Dermis blood vessel endothelial cell (primary cell): ENCODE measurements around the gene RASSF10. TPM values are rescaled to one million over a fixed set of nuclear protein-coding genes. Genes with fewer than 3 reads are reported as not detected.
"Not testable (repeated sequence)": the region's sequence is repeated elsewhere in the genome, so short reads cannot be mapped to it uniquely, and the experiment has no call there.

Source experiments
- DNase-seq: peaks from one replicate; pipeline ENCODE4 v3.0.0; 2010
- total RNA-seq: library from RNA; depleted of rRNA; stranded (reverse); fragments of >200 nt; gene quantifications from 2 replicates; pipeline ENCODE4 v1.2.3, GENCODE V29; 2014

The RASSF10 gene
- total RNA-seq, 1 donor from 2014 or later, result 1.4 TPM

DNA sequence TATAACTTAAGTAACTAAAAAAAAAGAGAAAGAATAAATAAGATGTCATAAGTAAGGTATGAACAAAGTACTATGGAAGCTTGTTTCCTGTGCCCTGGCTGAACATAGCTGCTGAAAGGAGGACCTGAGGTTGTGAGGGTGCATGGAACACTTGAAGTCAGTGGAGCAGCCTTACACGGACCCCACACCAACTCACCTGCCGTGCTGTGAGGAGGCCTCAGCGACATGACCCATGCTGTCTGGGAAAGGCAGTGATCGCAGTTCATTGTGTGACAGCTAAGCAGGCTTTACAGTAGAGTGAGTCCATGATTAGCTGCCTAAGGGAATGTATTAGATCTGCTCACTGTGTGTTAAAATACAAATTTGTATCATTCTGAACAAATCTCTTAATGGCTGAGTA, 17.6 kb downstream of the RASSF10 start:
- DNase-seq, result no peak

DNA sequence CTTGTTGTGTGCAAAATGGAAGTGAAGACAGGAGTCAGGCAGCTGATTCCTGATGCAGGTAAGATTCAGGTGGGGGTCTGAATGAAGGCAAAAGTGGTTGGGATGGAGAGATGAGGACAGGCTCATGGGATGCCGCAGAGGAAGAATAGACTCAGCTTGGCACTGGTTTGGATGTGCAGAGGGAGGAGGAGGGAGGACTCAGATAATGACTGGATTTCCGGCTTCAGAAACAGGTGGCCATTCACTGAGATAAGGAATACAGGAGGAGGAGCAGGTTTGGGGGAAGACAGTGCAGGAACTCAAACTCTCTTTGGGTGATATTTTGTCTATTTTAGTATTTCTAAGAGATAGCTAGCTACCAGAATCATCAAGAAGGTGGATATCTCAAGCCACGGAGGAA, 19.2 kb downstream of the RASSF10 start:
- no peak for DNase-seq

DNA sequence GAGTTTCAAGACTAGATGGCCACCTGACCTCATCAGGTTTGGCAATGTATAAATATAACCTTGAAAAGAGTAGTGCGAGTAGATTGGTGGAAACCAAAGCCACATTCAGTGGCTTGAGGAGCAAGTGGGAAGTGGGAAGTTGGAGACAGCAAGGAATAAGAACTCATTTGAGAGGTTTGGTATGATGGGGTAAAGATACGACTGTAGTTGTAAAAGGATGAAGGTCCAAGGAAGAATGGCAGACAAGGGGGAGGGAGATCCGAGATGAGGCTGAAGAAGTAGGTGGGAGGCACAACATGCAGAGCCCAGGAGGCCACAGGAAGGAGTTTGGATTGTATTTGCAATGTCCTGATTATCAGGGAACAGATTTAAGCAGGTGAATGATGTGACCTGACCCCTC, 20.8 kb downstream of the RASSF10 start:
- no peak for DNase-seq

DNA sequence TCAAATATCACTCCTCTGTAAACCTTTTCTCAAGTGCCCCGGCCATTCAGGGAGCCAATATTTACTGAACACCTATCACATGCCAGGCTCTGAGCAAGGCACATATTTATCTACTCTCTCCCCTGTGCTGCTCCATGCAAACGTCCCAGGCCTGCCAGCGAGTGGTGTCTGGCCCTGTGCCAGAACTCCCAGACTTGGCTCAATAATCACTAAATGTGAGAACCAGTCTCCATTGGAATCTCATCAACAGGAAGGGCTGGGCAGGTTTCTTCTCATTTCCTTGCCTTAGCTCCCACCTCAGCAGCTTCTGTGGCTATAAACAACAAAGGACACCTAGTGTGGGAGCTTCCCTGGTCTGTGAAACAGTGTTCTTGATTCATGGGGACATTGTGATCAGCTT, 21.7 kb downstream of the RASSF10 start:
- DNase-seq, result peak; percentile 46

DNA sequence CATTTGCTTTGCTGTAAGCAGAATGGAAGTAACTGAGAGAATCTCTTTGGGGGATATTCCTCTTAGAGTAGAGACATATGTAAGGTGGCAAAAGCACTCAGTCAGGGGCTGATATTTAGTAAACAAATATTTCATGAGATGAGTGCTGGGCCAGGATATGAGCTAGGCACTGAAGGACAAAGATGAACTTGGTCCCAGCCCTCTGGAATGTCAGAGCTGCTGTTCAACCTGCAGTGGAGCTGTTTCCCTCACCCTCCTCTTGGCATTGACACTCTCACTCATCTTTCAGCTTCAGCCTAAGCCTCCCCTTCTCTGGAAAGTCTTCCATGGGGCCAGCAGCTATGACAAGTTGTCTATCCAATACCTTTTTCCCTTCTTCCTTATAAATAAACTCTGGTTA, 22.2 kb downstream of the RASSF10 start:
- no peak for DNase-seq

DNA sequence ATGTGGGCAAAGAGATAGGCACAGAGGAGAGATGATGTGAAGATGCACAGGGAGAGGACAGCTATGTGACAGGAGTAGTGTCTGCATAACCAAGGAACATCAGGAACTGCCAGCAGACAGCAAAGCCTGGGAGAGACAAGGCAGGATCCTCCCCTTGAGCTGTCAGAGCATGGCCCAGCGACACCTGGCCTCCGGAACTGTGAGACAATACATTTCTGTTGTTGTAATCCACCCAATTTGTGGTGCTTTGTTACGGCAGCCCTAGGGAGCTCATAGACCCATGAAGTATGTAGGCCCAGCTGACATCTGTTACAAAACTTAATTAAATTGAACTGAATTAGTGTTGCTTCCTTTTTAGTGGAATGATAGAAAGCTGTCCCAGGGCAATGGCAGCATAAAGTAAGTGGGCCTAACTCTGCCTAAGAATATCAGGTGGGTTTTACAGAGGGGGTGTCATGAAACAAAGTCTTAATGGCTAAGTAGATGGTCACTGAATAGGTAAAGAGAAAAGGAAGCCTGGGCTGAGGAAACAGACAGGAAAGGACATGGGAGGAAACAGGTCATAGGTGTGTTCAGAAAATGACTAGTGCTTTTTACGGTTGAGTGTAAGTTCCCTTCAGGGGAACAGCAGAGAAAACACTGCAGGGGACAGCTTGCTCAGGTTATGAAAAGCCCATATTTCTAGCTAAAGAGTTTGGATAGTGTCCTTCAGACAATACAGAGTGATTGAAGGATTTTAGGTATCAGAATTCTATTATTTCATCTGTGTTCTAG, 24.8 kb downstream of the RASSF10 start:
- no peak for DNase-seq

DNA sequence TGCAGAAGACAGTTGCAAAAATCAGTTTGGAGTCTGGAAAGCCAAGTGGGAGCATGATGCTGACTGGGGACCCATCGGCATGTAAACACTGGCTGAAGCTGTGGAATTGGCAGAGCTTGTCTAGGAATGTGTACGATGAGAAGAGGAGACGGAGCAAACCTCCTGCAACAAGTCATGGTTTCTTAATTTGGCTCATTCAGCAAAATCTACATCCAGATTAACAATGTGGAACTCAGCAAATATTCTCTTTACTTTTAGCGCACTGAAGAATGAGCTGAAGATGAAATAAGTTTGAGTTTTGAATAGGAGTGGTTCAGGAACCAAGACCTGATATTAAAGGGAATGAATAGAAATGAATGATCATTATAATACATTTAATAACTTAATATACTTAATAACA, 26.6 kb downstream of the RASSF10 start:
- DNase-seq, result no peak

DNA sequence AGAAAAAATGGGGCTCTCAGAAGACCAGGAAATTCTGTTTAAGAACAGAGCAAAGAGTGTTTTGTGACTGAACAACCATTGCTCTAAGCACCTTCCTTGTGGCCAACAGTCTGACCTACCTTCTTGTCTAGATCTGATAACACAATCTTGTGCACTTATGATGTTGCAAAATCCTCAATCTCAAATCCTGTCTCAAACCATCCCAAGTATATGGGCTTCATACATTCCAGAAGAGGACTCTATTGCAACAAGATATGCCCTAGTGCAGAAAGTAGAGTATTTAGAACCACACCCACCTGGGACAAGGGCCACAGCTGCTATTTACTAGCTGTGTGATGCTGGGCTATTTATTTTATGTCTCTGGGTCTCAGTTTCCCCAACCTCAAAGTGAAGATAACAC, 27.1 kb downstream of the RASSF10 start:
- DNase-seq, result no peak

DNA sequence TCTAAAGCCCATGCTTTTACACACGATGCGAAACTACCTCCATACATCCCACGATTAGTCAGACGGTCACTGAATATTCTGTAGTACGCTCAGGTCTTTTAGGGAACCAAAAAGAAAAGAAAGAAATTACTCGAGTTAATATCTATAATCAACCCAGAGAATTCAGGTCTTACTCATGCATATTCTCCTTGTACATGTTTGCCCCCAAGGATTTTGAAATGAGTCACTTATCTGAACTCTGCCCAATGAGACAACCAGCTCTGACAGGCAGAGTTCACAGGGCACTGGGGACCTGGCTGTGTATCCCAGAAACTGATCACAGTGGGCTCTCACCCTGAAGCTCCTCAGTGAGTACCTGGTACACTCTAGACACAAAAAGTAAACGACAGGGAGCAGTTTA, 29.2 kb downstream of the RASSF10 start:
- no peak for DNase-seq

DNA sequence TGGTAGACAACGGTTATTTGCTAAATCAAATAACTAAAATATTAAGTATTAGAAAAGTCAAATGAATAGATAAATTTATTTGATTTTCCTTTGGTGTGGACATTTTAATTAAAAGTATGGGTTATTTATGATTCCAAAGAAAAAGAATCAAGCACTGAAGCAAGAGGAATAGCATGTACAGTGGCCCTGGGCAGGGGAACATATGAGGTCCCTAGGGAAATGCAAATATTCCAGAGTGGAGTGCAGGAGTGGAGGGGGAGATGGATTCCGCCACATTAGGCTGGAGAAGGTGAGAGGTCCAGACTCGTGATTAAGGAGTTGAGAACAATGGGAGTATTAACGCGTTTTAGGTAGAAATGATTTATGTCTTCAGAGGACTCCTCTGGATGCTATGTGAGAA, 30.0 kb downstream of the RASSF10 start:
- no peak for DNase-seq

DNA sequence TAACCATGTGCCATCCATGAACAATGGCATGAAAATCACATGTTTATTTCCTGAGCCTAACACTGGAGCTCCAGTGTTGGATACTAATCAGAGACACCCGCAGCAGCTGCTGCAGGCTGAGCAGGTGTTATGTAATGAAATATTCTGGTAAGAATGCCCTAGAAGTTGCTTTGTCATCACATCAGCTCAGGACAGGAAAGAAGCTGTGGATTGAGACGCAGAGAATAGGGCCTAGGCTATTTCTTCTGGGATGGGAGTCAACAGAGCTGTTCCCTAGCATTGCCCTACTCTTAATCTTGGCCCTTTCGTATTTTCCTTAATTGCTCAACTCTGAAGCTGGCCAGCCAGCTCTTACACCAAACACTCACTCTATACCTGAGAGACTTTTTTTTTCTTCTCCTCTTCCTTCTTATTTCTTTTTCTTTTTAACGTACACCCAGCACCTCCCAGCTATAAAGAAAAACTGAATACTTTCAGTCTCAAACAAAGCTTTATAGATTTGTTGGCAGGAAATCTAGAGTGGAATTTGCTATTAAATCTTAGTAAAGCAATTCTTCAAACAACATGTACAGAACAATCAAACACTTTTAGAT, 31.9 kb downstream of the RASSF10 start:
- DNase-seq, result no peak

DNA sequence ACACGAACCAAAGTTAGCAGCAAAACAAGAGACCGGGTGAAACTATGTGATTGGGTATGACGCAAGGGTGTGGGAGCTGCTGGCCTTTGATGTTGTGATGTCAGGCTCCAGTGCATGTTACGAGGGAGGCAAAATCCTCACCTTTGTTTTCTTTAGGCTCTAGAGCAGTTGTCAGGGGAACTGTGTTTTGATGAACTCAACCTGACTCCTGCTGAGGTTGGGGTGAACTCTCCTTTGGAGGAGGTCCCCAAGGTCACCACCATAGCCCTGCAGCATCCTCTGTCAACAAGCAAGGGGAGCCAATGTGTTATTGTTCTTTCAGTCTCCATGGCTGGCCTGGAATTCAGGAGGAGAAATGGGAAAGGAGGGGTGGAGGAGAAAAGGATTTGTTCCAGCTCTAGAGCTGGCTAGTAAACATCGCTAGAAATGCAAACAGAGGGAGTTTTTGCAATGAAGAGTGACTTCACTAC, 33.8 kb downstream of the RASSF10 start:
- no peak for DNase-seq

DNA sequence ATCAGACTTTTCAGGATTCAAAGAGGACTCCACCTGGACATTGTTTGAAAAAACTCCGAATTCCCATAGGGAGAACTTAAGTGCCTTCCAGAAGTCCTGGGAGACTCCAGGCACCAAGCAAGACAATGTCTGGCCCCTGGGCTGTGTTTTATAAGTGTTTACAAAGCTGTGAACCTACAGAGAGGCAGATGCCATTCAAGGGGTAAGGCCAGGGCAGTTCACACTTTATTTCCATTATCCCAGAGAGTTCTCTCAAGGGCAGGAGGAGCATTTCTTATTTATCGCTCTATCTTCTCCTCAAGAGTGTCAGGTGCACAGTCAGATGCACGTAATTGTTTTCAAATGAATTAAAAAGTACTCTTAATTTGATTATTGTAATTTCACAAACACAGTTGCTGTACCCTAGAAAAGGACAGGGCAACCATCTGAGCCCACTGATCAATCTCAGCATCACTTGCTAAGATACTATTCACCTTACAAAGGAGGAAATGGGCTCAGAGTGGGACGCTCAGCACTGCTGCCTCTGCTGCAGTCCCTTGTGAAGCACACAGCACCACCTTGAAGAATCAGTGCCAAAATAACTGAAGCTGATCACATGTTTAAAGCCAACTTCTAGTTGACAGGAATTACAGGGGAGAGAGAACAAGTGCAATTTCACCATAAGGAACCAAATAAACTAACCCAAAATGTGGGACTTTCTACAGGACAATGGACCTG, 35.0 kb downstream of the RASSF10 start:
- no peak for DNase-seq

DNA sequence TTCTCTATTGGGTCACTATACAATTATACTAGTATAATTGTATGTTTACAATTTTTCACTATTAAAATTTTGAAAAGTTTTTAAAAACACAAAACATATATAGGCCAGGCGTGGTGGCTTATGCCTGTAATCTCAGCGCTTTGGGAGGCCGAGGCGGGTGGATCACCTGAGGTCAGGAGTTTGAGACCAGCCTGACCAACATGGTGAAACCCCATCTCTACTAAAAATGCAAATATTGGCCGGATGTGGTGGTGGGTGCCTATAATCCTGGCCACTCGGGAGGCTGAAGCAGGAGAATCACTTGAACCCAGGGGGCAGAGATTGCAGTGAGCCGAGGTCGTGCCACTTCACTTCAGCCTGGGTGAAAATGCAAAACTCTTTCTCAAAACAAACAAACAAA, 36.0 kb downstream of the RASSF10 start:
- not testable (repeated sequence) for DNase-seq

DNA sequence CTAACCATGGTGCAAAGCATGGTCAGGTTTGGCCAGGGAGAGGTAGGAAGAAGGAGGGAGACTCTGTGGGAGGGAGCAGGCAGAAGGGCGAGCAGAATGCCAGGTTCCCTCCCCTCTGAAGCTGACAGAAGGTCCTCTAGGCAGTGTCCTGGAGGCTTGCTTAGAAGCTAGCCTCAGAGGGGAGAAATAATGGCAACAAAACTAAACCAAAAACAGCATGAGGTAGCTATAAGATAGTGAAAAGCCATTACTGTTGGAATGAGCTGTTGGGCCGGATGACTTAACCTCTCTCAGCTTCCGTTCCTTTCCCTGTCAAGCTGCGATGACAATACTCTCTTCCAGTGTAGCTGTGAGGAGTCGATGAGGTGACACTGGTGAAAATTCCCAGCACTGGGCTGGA, 36.6 kb downstream of the RASSF10 start:
- DNase-seq, result no peak

DNA sequence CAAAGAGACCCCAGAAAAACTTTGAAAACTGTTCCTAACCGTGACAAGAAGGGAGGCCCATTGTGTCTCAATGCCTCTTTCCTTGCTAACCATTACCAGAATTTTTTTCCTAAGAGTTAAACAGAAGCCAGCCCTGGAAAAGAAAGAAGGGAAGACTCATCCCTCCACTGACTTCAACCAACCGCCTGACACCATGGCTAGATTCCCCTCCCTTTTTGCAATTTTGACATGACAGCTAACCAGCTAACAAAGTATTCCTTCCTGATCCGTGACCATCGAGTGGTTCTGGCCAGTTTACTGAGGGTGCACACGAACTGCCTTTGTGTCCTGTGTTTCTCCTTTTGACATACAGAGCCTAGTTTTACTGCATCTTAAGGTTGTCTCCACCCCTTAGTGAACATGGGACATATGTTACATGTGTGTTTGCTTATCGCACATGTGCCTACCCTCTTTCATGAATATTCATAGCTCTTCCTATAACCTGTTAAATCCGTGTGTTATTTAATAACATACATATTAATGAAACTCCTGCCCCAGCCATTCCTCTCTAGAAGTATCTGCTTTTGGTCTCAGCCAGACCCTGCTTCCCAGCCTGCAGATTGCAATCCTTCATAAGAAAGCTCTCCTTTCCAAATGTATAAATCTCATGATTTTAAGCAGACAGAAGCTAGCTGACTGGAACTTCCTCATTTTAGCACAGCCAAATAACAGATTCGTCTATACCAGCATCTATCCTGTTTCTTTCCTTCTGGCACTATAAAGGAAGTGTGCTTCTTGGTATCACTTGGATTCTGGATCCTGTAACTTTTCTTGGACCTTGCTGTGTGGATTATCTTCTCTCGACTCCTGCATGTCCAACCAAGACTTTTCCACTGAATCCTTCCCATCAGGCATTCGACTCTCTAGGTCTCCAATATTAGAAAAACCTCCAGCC, 37.8 kb downstream of the RASSF10 start:
- no peak for DNase-seq

DNA sequence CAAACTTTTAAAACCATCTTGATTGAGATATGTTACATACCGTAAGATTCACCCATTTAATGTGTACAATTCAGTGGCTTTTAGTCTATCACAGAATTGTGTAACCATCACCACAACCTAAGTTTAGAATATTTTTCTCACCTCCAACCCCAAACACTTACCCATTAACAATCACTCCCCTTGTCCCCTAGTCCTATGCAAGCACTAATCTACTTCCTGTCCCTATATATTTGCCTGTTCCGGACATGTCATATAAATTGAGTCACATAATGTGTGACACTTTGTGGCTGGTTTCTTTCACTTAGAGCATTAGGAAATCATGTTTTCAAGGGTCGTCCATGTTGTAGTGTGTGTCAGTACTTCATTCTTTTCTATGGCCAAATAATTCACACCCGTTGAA, 38.8 kb downstream of the RASSF10 start:
- DNase-seq, result no peak

DNA sequence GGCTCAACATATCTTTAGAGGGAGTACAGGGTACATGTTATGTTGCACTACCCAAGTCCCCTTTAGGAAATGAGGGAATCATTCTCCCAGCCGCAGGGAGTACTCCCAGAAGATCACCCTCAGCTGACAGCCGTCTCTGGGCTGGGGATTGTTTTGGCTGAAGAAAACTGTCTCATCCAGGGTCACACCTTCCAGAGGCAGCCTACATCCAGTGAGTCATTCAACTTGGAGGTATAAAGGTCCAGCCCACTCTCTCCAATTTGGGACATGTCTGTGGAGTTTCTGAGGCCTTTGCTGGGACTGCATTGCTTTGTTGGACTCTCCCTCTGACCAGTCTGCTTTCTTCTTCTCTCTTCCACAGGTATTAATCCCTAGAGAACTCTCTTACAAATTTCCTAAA, 42.1 kb downstream of the RASSF10 start:
- no peak for DNase-seq

DNA sequence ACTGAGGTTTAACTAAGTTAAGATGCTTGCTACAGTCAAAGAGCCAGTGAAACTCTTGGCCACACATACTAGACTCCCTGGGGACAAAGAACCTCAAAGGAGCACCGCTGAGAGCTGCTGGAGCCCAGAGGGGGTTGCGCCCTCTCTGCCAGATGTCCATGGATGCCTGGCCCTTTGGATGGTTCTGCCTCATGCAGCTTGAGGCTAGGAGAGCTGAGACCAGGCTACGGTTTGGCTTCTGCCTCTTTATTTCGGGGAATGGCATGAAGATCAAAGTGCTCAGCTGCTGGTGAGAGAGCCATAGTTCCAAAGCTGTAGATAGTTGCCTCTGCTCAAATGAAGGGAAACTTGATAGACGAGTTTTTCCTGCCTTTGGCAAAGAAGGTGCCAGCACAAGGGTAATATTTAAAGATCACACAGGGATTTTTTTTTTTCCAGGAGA, 43.0 kb downstream of the RASSF10 start:
- DNase-seq, result no peak

DNA sequence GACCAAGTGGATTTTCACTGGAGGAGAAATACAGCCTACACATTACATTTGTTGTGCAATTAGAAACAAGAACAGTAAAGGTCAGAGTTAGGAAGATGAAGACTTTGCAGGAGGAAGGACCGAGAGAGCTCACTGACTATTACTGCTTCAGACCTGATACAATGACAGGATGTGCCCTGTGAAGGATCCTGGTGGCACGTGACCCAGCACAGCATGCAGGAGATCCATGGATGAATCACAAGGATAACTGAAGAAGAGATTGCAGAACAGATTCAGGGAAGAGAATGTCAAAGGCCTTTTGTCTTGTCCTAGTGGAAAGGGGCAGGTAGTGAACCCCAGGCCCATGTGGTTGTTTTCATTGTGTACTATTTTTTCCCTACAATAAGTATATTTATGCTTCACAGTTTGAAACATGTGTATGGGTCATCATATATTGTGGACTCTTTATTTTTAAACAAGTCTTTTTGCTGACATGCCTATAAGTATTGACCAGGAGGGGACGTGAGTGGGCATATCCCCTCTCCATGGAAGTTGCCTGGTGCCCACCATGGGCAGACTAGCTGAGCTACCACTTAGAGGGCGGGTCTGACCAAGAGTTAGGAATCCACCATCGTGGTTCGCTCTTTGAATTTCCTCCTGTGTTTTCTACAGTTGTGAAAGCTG, 44.3 kb downstream of the RASSF10 start:
- peak; percentile 43 for DNase-seq

DNA sequence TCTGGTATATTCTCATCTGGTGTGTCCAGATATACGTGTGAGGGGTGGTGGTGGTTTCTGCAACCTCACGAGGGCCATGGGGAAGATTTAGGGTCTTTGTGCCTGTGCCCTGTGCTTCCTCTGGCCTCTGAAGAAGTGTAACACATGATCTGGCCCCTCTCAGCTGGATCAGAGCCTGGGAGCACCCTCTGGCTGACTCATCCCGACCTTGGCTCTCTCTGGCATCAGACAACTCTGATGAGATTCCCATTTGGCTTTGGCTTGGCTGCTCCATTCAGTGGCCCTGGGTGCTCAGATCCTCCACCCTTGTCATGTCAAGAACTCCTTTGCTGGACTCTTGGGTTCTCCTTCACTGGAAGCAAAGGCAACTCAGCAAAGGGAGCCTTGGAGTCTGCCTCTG, 45.2 kb downstream of the RASSF10 start:
- DNase-seq, result no peak

DNA sequence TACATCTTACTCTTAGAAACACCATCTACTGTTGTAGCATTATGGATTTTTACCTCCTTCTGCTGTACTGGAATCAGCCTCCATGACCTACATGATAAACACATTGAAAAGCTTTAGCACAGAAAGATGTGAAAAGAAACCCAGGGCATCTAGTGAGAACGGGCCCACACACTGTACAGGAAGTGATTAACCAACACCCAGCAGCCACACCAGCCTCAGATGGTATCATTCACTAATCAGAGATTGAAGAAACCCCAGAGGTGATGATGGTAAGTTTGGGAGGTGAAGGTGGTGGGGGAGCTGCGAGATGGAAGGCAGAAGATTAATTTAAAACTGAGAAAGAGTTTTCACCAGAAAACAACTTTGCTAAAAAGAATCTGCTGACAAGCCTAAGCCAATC, 46.1 kb downstream of the RASSF10 start:
- no peak for DNase-seq
